Brain microvascular endothelial cell (primary cell): ENCODE results near the gene PCDHGB6.
"Not testable (repeated sequence)": the region's sequence is repeated elsewhere in the genome, so short reads cannot be mapped to it uniquely, and the experiment has no call there.

Source experiments
- DNase-seq: peaks from one replicate; pipeline ENCODE4 v3.0.0-alpha.2; 2020
- H3K27ac ChIP-seq: fragments of 250-450 bp; sonication (Bioruptor Pico); 2 replicates; pipeline ENCODE4 v1.5.1; 2020; ENCODE audit warnings: mild to moderate bottlenecking, moderate library complexity
- H3K27me3 ChIP-seq: fragments of 250-450 bp; sonication (Bioruptor Pico); replicated peaks from 2 replicates; pipeline ENCODE4 v1.5.1; 2020; ENCODE audit warnings: mild to moderate bottlenecking
- H3K36me3 ChIP-seq: fragments of 250-450 bp; sonication (Bioruptor Pico); replicated peaks from 2 replicates; pipeline ENCODE4 v1.5.1; 2020; ENCODE audit warnings: mild to moderate bottlenecking
- H3K4me3 ChIP-seq: 2 replicates; pipeline ENCODE4 v1.5.1; 2011; ENCODE audit warnings: low read depth, mild to moderate bottlenecking, control low read depth, low read length, moderate library complexity
- CTCF ChIP-seq: IDR thresholded peaks from 2 replicates; pipeline ENCODE4 v1.5.1; 2011; ENCODE audit warnings: low read depth, mild to moderate bottlenecking, moderate library complexity, low read length, control low read depth, inconsistent platforms; ENCODE audit errors: missing control alignments
- in situ Hi-C: cut with HindIII; loops from 2 replicates; pipeline ENCODE4 v1.10.0; 2017; ENCODE audit warnings: low sequenced_read_pairs, low pct_ligation_motif_present

PCDHGB6 gene

DNA sequence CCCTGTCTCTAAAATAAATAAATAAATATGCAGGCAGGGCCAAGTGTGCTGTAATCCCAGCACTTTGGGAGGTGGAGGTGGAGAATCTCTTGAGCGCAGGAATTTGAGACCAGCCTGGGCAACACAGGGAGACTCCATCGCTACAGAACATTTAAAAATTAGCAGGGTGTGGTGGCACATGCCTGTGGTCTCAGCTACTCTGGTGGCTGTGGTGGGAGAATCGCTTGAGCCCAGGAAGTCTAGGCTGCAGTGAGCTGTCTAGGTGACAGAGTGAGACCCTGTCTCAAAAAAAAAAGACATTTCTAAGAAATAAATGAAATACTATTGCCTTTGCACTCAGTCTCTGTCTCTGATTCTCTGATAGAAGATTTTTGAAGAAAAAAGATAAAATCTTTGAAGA, 3.8 kb downstream of the PCDHGB6 start:
- Histone ChIP-seq H3K4me3 (no peak overlapping the region), H3K27me3 (no peaks in the 10 kb centered on the region), H3K36me3 (no peaks in the 10 kb centered on the region), H3K27ac (no peak overlapping the region)
- no peak for DNase-seq
- in situ Hi-C loops: loop anchor here (25.0 kb wide), 1 partner anchor 101 kb away; no protein-coding TSS in a partner anchor
- TF ChIP-seq CTCF: no peak

- Histone ChIP-seq H3K27ac (no peak within 1 kb of the TSS), H3K36me3 (no peaks in the 10 kb centered on the region), H3K27me3 (no peaks in the 10 kb centered on the region), H3K4me3 (peak within 1 kb of the TSS; percentile 55)
- in situ Hi-C loops: loop anchor here (25.0 kb wide), 1 partner anchor 99 kb away; no protein-coding TSS in a partner anchor
- DNase-seq: peak; percentile 66
- peak; percentile 79 for TF ChIP-seq CTCF
Observed at GRCh38 chr5:141412854-141413539, 5.2 kb downstream of the PCDHGB6 start, which contains the start of gene PCDHGA10. Gene PCDHGA10, plus strand, starts transcription at chr5:141412987. Its CDS starts 189 bp downstream, at chr5:141413176.

- H3K27ac ChIP-seq: no peak overlapping the region
- in situ Hi-C loops: loop anchor here (25.0 kb wide), 1 partner anchor 99 kb away; no protein-coding TSS in a partner anchor
- no peak for TF ChIP-seq CTCF
- H3K4me3 ChIP-seq: peak overlapping the region; percentile 55
- H3K27me3 ChIP-seq: no peaks in the 10 kb centered on the region
- no peaks in the 10 kb centered on the region for H3K36me3 ChIP-seq
- DNase-seq: no peak
Observed at GRCh38 chr5:141413540-141414069, 5.8 kb downstream of the PCDHGB6 start.

DNA sequence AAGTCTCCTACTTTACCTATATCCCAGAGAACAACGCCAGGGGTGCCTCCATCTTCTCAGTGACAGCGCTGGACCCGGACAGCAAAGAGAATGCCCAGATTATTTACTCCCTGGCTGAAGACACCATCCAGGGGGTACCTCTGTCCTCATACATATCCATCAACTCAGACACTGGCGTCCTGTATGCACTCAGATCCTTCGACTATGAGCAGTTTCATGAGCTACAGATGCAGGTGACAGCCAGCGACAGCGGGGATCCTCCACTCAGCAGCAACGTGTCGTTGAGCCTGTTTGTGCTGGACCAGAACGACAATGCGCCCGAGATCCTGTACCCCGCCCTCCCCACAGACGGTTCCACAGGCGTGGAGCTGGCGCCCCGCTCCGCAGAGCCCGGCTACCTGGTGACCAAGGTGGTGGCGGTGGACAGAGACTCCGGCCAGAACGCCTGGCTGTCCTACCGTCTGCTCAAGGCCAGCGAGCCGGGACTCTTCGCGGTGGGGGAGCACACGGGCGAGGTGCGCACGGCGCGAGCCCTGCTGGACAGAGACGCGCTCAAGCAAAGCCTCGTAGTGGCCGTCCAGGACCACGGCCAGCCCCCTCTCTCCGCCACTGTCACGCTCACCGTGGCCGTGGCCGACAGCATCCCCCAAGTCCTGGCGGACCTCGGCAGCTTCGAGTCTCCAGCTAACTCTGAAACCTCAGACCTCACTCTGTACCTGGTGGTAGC, 6.9 kb downstream of the PCDHGB6 start:
- H3K4me3 ChIP-seq, DNase-seq, H3K36me3 ChIP-seq, H3K27ac ChIP-seq, H3K27me3 ChIP-seq: not testable (repeated sequence)
- in situ Hi-C loops: loop anchor here (25.0 kb wide), 1 partner anchor 98 kb away; no protein-coding TSS in a partner anchor

DNA sequence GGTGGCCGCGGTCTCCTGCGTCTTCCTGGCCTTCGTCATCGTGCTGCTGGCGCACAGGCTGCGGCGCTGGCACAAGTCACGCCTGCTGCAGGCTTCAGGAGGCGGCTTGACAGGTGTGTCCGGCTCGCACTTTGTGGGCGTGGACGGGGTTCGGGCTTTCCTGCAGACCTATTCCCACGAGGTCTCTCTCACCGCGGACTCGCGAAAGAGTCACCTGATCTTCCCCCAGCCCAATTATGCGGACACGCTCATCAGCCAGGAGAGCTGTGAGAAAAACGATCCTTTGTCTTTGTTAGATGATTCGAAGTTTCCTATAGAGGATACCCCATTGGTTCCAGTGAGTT, 7.4 kb downstream of the PCDHGB6 start:
- in situ Hi-C loops: loop anchor here (25.0 kb wide), 1 partner anchor 97 kb away; no protein-coding TSS in a partner anchor
- not testable (repeated sequence) for H3K27me3 ChIP-seq, H3K4me3 ChIP-seq

GRCh38 chr5:141417494-141418172, 9.8 kb downstream of the PCDHGB6 start, which contains the start of gene PCDHGB7:
Gene PCDHGB7, plus strand, starts transcription at chr5:141417677. Its CDS starts 183 bp downstream, at chr5:141417860.
- peak; percentile 74 for DNase-seq
- H3K27me3 ChIP-seq, H3K36me3 ChIP-seq: not testable (repeated sequence)
- Histone ChIP-seq H3K4me3 (peak within 1 kb of the TSS; percentile 54), H3K27ac (peak within 1 kb of the TSS; percentile 48)
- in situ Hi-C loops: loop anchor here (25.0 kb wide), 1 partner anchor 95 kb away; no protein-coding TSS in a partner anchor
- TF ChIP-seq CTCF: peak; percentile 84

More for the DNA sequence above, 7.4 kb downstream of the PCDHGB6 start:
- not testable (repeated sequence) for DNase-seq, H3K36me3 ChIP-seq, H3K27ac ChIP-seq
